UCSD-AML1 (cell line): ENCODE results near the gene IFNG.

Experiments
- DNase-seq: peaks from one replicate; lab custom pipeline; 2025; ENCODE audit not compliant: unreplicated experiment; lab: John Stamatoyannopoulos, UW

Gene IFNG

DNA sequence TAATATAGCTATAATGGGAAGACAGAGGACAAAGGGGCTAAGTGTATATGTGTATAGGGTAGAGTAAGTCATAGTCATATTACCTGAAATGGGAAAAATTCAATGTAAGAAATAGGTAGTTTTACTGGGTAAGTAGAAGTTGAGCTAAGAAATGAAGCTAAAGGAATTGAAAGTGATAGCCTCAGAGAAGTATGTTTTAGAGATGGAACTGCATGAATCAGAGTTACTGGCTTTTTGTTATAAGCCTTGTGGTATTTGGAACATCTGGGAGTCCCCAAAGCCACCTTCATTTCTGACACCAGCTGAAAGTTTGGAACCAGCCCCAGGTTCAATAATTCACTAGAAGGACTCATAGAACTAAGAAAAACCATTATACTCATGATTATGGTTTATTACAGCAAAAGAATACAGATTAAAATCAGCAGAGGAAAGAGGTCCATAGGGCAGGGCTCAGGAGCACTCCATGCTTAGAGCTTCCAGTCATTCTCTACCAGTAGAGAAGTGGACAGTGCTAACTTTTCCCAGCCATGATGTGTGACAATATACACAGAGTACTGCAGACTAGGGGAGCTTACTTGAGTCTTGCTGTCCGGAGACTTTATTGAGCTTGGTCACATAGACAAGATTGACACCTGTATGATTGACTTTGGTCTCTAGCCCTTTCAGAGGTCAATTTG, 9.8 kb upstream of the IFNG start:
- no peak for DNase-seq

DNA sequence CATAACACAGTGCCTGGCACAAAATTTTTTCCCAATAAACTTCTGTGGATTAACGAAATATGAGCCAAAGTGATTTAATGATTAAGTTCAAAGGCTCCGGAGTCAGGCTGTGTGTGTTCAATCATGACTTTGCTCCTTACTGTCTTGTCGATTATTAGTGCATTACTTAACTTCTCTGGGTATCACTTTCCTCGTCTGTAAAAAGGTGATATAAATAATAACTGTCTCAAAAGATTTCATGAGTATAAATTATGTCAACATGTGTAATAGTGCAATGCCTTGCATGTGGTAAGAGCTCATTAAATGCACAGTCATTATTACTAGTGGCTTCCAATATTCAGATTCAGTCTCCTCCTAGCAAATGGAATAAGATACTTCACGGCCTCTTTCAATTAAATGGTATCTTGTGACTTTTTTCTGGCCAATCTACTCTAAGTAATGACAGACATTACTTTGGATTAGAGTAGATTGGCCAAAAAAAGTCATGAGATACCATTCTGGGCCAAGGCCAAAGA, 6.8 kb upstream of the IFNG start:
- DNase-seq = no peak

DNA sequence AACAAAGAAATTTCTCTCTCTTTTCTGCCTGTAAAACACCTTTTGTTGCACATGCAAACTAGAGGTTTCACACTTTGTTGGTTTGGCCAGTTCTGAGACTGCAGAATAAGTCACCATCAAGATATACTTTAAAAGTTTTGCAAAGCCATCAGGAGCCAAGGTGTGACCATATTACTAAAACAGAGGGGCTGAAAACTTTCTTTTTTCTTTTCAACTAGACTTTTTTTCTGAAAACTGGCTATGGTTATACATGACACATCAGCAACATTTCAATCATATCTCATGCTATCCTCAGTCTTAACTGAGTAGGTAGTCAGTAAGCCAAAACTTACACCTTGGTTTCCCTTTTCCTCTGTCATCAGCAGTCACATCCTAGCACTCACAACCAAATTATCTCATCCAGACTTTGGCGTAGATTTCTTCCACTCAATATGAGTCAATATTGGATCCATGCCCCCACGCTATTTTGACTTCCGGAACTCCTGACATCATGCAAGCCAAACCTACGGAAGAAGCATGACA, 4.1 kb upstream of the IFNG start:
- no peak for DNase-seq

DNA sequence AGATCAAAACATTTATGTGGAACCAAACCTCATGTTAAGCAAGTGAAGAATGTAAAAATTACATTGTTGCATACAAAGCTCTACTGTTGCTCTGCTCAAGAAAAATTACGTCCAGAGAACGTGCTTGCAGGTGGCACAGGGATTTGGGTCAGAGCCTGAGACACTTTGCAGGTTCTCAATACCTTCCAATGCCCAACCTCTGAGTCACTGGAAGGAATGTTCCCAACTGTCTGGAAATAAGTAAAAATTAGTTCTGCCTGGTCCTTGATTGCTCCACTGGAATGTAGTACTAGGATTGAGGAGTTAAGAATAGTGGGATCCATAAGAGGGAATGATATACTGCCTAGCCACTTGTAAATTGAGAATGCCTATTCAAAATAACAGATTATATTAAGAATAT, 2.8 kb upstream of the IFNG start:
- DNase-seq = no peak

DNA sequence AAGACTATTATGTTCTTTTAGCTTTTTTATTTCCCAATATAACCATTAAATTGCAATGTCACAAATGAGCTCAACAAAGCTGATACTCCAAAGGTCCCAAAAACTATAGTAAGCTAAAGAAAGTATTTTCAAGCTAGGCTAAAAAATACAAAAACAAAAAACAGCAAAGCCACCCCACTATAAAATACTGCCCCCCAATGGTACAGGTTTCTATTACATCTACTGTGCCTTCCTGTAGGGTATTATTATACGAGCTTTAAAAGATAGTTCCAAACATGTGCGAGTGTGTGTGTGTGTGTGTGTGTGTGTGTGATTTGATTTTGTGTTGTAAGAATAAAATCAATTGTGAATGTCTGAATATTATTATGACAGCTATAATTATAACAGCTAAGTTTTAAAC, 1.1 kb downstream of the IFNG start:
- DNase-seq = no peak

DNA sequence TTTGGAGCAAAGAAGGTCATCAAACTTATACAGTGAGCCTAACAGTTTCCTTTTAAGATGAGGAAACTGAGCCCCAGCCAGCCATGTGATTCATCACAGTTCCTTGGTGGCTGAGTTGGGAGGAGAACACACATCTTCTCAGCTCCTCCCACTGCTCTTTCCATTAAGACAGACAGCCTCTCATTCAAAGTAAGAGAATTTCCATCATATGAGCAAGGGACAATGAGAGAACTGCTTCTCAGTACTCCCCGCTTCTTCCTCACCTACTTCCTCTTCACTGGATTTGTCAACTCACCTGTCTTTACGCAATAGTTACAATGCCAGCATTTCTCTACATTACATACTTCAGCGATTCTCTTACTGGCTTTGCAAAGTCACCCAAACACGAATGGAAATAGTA, 2.2 kb downstream of the IFNG start:
- DNase-seq = no peak

DNA sequence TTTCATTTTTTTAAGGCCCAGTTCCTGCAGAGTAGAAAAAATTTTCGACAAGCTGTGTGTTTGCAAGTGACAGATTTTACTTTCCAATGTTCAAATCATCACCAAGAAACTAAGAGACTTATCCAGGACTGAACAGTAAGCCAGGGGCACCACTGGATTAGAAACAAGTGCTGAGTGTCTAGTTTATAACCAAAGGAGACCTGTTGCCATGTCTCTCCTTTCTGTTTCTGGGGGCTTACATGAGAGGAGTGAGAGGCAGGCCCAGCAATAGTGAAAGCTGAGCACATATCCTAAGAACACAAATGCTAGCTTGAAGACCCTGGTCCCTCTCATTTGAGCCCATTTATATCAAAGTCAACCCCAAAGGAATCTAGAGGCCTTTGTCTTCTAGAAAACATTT, 2.9 kb downstream of the IFNG start:
- no peak for DNase-seq

DNA sequence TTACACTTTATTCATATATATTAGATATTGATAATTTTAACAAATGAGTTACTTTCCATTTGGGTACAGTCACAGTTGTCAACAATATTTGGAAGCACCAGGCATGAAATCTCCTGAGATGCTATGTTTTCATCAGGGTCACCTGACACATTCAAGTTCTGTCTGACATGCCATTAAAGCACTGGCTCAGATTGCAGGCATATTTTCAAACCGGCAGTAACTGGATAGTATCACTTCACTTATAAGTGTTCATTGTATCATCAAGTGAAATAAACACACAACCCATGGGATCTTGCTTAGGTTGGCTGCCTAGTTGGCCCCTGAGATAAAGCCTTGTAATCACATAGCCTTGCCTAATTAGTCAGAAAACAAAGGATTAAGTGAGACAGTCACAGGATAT, 4.8 kb downstream of the IFNG start:
- no peak for DNase-seq

DNA sequence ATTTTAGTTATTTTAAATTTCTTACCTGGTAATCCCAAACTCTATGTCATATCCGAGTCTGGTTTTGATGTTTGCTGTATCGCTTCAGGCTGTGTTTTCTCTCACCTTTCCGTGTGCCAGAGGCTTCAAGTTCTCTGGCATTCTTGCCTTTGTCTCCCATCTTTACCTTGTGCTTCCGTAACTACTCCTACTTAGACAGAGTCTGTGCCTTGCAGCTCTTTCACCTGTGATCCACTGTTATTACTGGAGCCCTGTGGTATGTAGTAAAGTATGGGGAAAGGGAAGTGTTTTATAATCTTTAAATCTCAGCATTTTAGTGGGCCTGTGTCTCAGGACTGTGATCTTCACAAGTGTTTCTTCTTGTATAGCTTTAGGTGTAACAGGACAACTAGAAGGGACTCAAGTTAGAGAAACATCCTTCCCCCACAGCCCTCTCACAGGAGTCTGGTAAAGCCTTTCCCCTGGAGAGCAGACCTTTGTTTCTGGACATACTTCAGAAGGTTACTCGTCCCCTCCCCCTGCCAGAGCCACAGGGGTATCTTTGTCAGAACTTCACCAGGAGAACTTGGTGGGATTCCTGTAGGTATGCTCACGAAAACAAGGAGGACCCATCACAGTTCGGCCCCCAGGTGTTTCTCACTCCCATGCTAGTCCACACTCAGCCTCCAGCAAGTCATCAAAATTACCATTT, 11.1 kb downstream of the IFNG start:
- no peak for DNase-seq

DNA sequence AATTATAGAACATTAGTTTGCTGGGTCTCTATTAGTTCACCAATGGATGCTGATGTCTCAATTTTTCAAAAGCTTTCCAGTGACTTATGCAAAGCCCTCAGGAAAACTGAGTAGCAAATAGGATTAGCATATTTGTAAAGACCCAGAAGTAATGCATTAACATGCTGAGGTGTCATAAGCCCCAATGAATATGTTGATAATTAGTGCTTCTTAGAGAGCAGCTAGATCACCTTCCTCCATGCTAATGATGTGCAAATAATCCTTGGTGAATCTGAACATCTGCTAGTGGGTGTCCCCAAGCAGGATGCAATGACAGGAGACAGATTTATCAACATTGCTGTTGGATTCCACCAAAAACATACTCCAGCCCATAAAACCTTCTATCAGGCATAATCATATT, 19.0 kb downstream of the IFNG start:
- DNase-seq = no peak

DNA sequence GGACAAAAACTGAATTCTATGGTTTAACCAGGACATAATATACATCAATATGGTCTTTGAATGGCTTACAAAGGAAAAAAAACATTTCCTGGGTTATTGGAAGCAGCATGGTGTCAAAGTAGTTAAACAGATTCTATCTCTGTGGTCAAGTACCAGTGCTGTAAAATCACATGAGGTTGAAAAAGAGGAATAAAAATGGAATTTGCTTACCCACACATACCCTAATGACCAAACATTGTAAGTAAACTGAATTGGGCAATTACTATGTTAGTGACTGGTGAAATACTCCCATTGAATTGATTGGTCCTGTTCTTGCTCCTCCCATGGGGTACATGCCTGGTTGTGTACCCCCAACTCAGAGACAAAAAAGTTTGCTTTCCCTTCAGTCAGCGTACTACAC, 19.6 kb downstream of the IFNG start:
- no peak for DNase-seq

DNA sequence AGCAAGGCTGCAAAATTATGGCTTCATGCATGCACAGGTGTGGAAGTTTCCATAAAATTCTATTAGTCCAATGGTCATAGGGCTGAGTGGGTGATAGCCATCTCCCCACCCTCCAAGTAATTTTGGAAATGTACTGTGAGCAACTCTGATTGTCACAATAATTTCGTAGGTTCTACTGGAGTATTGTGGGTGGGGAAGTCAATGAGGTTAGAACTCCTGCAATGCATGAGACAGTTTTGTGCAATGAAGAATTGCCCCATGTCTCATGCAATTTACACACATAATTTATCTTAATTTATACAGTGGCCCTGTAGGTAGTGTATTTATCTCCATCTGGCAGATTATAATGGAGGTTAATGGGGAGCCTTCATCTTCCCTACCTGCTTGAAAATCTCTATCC, 20.5 kb downstream of the IFNG start:
- no peak for DNase-seq

DNA sequence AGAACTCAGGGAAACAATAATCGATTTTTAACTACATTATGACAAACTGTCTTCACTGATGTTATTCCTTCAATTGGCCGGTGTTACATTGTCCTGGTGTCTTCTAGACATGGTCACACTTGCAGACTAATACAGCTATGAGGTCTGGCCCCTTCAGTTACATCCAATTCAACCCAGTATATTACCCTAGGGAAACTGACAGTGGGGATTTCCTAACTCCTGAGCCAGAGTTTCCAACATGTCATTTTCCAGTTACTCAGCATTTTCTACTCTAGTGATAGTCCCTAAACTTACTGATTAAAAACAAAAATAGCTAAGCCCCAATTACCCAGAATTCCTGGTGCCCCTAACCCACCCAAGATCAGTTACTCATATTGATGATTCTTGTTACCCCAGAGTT, 21.1 kb downstream of the IFNG start:
- no peak for DNase-seq

DNA sequence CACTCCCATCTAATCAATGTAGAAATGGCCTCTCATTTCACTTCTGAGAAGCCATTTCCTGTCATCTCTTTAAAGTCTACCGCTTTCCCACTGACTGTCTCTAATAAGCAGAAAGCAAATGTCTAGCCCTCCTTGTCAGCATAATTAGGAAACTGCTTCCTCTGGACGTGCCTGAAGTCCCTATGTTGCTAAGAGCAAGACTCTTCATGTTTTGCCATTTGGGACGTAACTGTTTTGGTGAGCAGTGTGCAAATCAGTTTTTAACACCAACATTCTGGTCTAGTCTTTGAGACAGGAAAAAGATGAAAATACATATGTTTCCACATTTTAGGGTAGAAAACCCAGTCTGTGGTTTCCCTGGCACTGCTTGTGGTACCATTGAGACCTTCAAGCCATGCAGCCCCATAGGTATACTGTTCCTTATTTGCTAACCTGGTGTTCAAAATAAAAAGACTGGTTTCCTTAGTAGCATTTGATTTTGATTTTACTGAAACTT, 22.2 kb downstream of the IFNG start:
- no peak for DNase-seq

DNA sequence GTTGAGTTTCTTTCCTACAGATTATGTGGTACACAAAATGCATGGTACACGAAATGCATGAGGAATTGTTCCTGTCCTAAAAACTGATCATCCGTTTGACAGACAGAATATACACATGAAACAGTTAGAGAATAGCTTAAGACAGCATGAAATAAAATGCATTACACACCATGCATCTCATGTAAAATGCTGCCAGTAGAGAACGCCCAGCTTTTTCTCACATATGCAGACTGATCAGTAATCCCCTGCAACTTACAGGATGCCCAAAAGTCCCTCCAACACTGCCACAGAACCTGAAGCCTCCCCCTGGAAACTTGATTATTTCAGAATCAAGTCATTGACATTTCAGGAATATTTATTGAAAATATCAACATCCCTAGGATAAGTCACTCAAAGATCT, 24.0 kb downstream of the IFNG start:
- no peak for DNase-seq

DNA sequence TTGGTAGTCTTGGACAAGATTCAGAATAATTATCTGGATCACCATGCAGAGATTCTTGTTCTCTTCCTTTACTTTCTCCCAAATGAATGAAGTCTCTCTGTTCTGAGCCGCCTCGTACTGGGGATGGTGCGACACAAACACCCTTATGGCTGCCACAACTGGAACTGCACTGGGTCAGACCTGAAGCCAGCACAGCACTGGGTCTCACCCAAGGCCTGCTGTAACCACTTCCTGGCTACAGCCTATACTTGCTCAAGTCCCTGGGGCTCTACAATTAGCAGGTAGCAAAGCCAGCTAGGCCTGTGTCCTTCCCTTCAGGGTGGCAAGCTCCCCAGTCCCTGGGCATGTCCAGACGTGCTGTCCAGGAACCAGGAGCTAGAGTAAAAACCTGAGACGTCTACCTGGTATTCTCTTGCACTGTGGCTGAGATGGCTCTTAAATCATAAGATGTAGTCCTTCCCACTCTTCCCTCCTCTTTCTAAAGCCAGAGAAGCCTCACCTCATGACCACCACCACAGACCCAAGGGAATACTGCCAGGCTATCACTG, 27.6 kb downstream of the IFNG start:
- no peak for DNase-seq

DNA sequence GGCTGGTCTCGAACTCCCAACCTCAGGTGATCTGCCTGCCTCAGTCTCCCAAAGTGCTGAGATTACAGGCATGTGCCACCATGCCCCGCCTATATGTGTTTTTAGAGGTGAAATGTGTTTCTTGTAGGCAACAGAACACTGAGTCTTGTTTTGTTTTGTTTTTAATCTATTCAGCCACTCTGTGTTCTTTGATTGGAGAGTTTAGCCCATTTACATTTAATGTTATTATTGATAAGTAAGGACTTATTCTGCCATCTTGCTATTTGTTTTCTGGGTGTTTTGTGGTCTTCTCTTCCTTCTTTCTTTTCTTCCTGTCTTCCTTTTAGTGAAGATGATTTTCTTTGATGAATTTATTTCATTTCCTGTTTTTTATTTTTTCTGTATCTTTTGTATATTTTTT, 29.6 kb downstream of the IFNG start:
- no peak for DNase-seq

DNA sequence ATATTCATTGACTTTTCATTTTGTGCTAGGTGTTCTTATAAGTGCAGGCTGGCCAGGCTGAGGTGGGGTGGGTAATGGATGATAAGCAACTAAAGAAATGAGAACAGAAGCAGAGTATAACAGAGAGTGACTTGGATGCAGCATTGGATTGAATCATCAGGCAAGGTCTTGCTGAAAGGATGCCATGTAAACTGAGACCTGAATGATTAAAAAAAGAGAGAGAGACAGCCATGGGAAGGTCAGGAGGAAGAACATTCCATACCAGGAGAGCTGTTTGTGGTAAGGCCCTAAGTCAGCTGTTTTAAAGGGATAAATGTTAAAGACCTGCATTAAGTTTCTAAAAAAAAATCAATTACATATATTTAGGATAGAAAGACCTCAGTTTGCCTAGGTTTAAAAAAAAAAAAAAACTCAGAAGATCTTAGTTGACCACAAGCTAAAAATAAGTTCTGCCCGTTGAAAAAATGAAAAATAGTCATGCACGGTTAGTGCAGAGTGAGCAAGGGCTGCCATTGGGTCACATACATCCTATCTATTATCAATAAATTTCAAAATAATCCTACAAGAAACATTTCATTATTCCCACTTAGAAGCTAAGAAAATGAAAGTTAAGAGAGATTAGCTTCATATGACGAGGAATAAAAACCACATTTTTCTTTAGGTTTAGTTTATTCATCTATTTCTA, 37.2 kb downstream of the IFNG start:
- DNase-seq = no peak

DNA sequence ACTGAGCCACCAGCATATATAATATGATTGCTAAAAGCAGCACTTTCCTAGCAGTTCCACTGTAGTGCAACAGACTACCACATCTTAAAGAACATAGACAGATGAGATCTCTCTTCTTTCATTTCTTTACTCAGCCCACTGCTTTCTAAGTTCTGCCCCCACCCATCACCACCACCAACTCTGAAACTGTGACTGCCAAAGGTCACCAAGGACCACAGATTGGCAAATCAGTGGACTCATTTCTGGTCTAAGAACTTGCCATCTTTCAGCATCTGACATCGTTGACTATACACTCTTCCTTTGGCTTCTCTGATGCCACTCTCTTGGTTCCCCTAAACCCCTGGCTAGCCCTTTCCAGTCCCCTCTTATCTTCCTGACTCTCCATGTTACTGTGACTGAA, 38.4 kb downstream of the IFNG start:
- no peak for DNase-seq

DNA sequence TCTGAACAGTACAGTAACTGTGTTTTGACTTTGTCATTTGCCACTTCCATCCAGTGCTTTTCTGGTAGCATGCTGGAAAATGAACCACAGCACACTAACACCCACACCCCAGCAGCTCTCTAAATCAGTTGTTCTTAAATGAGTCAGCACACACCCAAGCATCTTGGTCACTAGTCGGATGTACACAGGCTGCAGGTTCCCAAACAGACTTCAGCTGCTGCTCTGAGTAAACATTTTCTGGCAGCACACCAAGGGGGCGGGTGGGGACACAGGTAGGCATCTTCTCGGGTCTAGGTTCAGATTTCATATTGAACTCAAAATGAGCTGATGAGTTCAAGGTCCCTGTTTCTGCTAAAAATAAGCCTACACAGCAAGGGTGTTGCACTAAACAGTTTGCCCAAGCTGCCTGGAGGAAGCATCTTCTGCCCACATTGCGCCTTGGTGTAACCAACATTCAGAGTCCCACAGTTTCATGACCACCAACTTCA, 39.8 kb downstream of the IFNG start:
- DNase-seq = no peak

DNA sequence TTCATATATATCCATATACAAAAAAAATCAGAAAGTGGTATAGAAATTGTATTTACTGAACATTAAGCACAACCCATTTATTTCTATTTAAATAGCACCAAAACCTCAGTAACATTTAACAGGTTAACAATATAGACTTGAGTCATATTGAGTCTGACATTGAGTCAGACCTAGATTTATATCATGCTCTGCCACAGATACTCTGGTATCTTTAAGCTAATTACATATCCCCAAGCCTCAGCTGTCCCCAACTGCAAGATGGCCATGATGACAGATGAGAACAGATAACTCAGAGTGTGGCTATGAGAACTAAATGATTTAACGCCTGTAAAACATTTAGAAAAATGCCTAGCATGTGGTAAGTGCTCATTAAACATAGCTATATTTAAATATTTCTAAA, 40.3 kb downstream of the IFNG start:
- DNase-seq = no peak
